A673 (cell line): ENCODE data around the gene PIP4K2C. TPM values are rescaled to one million over a fixed set of nuclear protein-coding genes. Genes with fewer than 3 reads are reported as not detected.

Experiments
- BruUV-seq: library from RNA; stranded (reverse); fragments of 400-500 nt; replicated peaks from 2 replicates; lab custom pipeline; 2021; lab: Mats Ljungman, UMichigan
- CTCF ChIA-PET: fragments of 300-600 bp; sonication (Branson Sonifier 250); formaldehyde crosslinking; loops from one replicate; lab custom pipeline; 2022; ENCODE audit warnings: antibody characterized with exemption; lab: Charles Lee
- POLR2A ChIA-PET: fragments of 300-600 bp; sonication (Branson Sonifier 250); formaldehyde crosslinking; loops from one replicate; lab custom pipeline; 2022; ENCODE audit warnings: antibody characterized with exemption; ENCODE audit not compliant: low non-redundant PET; lab: Charles Lee
- DNase-seq: peaks from one replicate; pipeline ENCODE4 v3.0.0-alpha.2; 2015; ENCODE audit warnings: low spot score
- H3K27ac ChIP-seq: fragments of 200-600 bp; sonication (generic); 2 replicates; pipeline ENCODE4 v1.5.1; 2016; ENCODE audit warnings: mixed run types, low read depth, mild to moderate bottlenecking, mixed read lengths, antibody characterized with exemption, low read length; ENCODE audit not compliant: poor library complexity, severe bottlenecking
- H3K27me3 ChIP-seq: fragments of 200-600 bp; sonication (generic); replicated peaks from 2 replicates; pipeline ENCODE4 v1.6.1; 2017; ENCODE audit warnings: mixed run types, low read depth, mild to moderate bottlenecking, mixed read lengths, antibody characterized with exemption, low read length; ENCODE audit not compliant: insufficient read depth, poor library complexity
- H3K36me3 ChIP-seq: fragments of 200-600 bp; sonication (generic); 2 replicates; pipeline ENCODE4 v1.6.1; 2016; ENCODE audit warnings: mixed run types, mild to moderate bottlenecking, mixed read lengths, antibody characterized with exemption, low read length; ENCODE audit not compliant: insufficient read depth, poor library complexity, severe bottlenecking
- H3K4me1 ChIP-seq: fragments of 200-600 bp; sonication (generic); 2 replicates; pipeline ENCODE4 v1.6.1; 2017; ENCODE audit warnings: mixed run types, mild to moderate bottlenecking, mixed read lengths, antibody characterized with exemption, low read length; ENCODE audit not compliant: insufficient read depth, poor library complexity, severe bottlenecking
- H3K4me3 ChIP-seq: fragments of 200-600 bp; sonication (generic); 2 replicates; pipeline ENCODE4 v1.5.1; 2016; ENCODE audit warnings: low read depth, mixed run types, mild to moderate bottlenecking, mixed read lengths, low read length; ENCODE audit not compliant: poor library complexity, severe bottlenecking
- H3K9me3 ChIP-seq: fragments of 200-600 bp; sonication (generic); 2 replicates; pipeline ENCODE4 v1.6.1; 2016; ENCODE audit warnings: mixed run types, low read depth, mild to moderate bottlenecking, mixed read lengths, antibody characterized with exemption, low read length; ENCODE audit not compliant: poor library complexity, severe bottlenecking
- CTCF ChIP-seq: fragments of 300-800, 200-600 bp; sonication (generic); conservative IDR thresholded peaks from 2 replicates; pipeline ENCODE4 v1.5.1; 2017; ENCODE audit warnings: low read depth, mild to moderate bottlenecking, antibody characterized with exemption, low read length, moderate library complexity, mixed read lengths
- EZH2 ChIP-seq: fragments of 200-600 bp; sonication (generic); IDR thresholded peaks from 2 replicates; pipeline ENCODE4 v1.6.1; 2017; ENCODE audit warnings: borderline replicate concordance, low read depth, mild to moderate bottlenecking, mixed read lengths, antibody characterized with exemption, low read length; ENCODE audit not compliant: poor library complexity, severe bottlenecking
- intact Hi-C: fragments of 100-400 bp; cut with micrococcal nuclease; formaldehyde crosslinking; loops from one replicate; pipeline ENCODE4 v1.10.0; 2022; ENCODE audit not compliant: unreplicated experiment
- total RNA-seq: library from RNA; stranded (reverse); gene quantifications from 2 replicates; pipeline ENCODE4 v1.2.3, GENCODE V29; 2021

PIP4K2C gene
- total RNA-seq, 1 experiment from 2014 or later: 34.9 TPM

GRCh38 chr12:57545809-57546437 is 45.1 kb upstream of the PIP4K2C start:
- no peak for DNase-seq
- peaks cover 13% of the 10 kb centered on the region for H3K4me1 ChIP-seq
- peak overlapping the region; percentile 85 for H3K27ac ChIP-seq
- peak overlapping the region; percentile 86 for H3K4me3 ChIP-seq
- no peak for TF ChIP-seq EZH2
- TF ChIP-seq CTCF: no peak
- no TSS peak for BruUV-seq
- ChIA-PET CTCF (no interaction called here), POLR2A (interaction anchor here (0.7 kb wide), 1 partner anchor 88 kb away, joined by 3 read pairs; no protein-coding TSS in a partner anchor)
- no peaks in the 10 kb centered on the region for H3K9me3 ChIP-seq
- intact Hi-C loops: no loop called here
- no peaks in the 10 kb centered on the region for H3K27me3 ChIP-seq
- peaks cover 3% of the 10 kb centered on the region for H3K36me3 ChIP-seq

- peak; percentile 99 for DNase-seq
- Histone ChIP-seq H3K27me3 (no peaks in the 10 kb centered on the region), H3K27ac (peak within 1 kb of the TSS; percentile 85), H3K36me3 (no peaks in the 10 kb centered on the region), H3K9me3 (no peaks in the 10 kb centered on the region), H3K4me3 (peak within 1 kb of the TSS; percentile 86), H3K4me1 (peaks cover 13% of the 10 kb centered on the region)
- intact Hi-C loops: no loop called here
- POLR2A ChIA-PET: interaction anchor here (0.7 to 1.1 kb wide), 2 partner anchors 14 to 89 kb away, joined by 3 to 4 read pairs; no protein-coding TSS in a partner anchor
- CTCF ChIA-PET: no interaction called here
- TSS peak; percentile 40 for BruUV-seq
- TF ChIP-seq CTCF (no peak), EZH2 (no peak)
Measured at GRCh38 chr12:57546438-57547287, 44.3 kb upstream of the PIP4K2C start, which contains the start of gene DCTN2. DCTN2 (minus strand) TSS chr12:57547192; CDS start chr12:57547063, 129 bp downstream.

GRCh38 chr12:57547288-57548012 is 43.5 kb upstream of the PIP4K2C start:
- ChIA-PET POLR2A (interaction anchor here (0.5 to 1.1 kb wide), 2 partner anchors 15 to 468 kb away, joined by 3 to 4 read pairs; no protein-coding TSS in a partner anchor), CTCF (interaction anchor here (0.6 kb wide), 1 partner anchor 36 kb away, joined by 4 read pairs; no protein-coding TSS in a partner anchor)
- no peaks in the 10 kb centered on the region for H3K27me3 ChIP-seq
- TF ChIP-seq CTCF (no peak), EZH2 (no peak)
- intact Hi-C loops: no loop called here
- no peaks in the 10 kb centered on the region for H3K36me3 ChIP-seq
- H3K27ac ChIP-seq: peak overlapping the region; percentile 85
- no peak for DNase-seq
- BruUV-seq: no TSS peak
- H3K9me3 ChIP-seq: no peaks in the 10 kb centered on the region
- H3K4me3 ChIP-seq: peak overlapping the region; percentile 86
- H3K4me1 ChIP-seq: peaks cover 13% of the 10 kb centered on the region
